ENCODE data around the gene DNAJA4.

The DNAJA4 gene

GRCh38 chr15:78264304-78265136 lies at the start of gene DNAJA4:
Gene DNAJA4 (plus strand): TSS chr15:78264562. CDS start chr15:78264764, 202 bp downstream.
- DNase-seq, result peak; percentile 84

DNA sequence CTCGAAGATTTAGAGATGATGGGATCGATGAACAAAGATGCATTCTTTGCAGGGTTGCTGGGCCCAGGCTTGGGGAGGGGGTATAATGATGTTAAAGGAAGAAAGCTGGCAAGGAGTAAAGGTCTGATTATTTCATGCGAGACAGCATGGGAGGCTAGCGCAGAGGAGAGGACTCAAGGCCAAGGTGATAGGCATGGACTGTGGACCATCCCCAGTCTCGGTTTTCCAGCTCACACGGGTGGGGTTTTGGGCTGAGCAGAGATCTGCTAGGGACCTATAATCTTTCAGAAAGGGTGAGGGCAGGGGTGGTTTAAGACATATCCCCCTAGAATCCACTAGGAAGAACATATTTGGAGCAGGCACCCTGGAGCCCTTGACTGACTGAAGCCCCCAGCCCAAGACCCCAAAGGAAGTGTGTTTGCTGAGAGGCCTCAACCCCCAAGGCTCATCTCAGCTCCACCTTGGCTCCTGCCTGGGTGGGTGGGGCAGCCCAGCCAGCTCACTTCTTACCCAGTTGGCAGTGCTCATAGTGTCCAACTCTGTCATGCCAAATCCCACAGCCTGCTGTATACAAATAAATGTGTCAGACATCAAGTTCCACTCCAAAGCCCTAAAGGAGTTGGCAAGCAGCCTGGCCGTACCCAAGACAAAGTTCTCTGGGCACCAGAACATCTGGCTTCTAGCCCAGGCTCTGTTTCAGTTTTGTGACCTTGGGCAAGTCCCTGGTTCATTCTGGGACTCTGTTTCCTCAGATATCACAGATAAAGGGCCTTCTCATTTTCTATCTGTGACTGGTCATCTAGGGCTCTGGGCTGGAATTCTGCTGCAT lies 47.9 kb upstream of the DNAJA4 start:
- DNase-seq, result no peak

GRCh38 chr15:78220713-78221112 lies 43.6 kb upstream of the DNAJA4 start:
- DNase-seq, result no peak

DNA sequence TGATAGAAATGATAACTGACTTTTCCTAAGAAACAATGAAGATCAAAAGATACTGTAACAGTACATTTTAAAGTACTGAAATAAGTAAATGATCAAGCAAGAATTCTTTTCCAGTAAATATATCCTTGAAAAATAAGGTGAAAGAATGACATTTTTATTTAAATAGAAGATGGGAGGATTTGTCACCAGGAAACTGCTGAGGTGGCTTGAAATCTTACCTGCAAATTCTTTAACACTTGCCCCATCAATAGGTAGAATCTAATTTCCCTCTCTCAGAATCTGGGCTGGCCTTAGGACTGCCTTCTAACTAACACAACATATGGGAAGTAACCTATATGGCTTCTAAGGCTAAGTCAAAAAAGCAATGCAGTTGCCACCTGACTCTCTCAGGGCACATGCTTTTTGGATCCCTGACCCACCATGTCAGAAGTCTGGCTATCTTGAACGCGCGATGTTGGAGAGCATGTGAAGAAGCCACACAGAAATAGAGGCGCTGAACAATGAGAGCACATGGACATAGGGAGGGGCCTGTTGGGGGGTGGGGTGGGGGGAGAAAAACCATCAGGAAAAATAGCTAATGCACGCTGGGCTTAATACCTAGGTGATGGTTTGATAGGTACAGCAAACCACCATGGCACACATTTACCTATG lies 41.5 kb upstream of the DNAJA4 start:
- no peak for DNase-seq

- no peak for DNase-seq
Measured at GRCh38 chr15:78223396-78224022, 40.9 kb upstream of the DNAJA4 start.

- no peak for DNase-seq
Measured at GRCh38 chr15:78224023-78224411, 40.3 kb upstream of the DNAJA4 start.

- no peak for DNase-seq
Measured at GRCh38 chr15:78225783-78226541, 38.4 kb upstream of the DNAJA4 start.

DNA sequence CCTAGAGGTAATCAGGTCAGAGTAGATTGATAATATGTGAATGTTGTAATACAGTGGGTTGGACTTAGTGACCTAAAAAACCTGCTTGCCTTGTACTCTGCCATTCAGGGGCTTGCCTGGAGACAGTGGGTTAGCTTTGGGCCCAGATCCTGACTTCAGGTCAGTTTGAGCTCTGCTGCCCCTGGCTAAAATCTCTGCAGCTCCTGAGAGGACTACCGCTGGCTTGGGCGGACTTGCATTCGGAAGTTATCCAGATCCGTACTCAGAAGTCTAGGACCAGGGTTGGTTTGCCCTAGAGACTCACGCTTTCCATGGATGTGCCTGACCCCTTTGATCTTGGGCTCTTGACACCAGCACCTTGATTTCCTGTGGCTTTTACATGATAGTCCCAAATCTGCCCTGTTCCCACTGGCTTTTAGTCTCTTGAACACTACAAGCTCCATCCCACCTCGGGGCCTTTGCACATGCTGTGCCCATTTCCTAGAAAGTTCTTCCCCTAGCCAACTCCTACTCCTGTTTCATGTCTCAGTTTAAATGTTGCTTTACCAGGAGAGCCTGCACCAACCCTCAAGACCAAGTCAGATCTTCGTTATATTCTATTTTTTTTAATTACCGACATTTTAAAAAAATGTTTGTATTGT lies 35.9 kb upstream of the DNAJA4 start:
- DNase-seq, result no peak

DNA sequence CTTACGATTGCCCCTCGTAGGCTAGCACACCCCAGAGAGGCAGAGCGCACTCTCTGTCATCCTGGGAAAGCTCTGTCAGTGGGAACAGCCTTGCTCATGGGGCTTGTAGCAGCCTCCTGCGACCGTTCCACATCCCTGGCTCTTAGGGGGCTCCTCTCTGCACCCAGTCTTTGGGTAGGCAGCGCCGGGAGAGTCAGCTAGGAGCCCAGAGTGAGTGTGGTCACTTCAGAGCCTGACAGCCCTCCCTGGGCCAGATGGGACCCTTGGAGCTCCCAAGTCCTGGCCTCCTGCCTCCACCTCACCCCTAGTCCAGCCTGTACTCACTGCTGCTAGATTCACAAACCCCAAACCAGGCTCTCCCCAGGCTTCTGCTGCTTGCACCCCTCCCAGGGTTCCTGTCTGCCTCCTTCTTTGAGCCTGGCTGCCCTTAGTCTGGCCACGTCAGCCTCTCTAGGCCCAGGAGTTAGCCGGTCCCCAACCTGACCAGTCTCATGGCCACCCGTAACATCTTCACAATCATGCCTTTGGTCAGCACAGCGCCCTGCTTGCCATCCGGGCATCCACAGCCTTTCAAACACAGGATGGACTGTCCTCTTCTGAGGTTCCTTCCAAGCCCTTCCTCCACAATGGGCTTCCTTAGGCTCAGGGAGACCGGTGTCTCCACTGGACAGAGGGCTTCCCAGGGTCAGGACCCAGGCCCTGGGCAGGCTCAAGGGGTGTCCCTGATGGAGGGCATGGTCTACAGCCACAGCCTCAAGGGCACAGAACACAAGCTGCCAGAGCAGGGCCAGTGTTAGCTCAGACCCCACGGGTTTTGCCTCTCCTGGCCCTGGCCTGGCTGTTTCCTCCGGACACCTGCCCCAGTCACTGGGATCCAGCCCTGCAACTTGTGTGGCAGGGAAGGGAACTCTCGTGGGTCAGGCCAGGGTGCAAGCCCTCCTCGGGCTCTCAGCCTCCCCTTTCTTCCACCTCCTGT lies 34.6 kb upstream of the DNAJA4 start:
- DNase-seq, result no peak

- DNase-seq, result no peak
Measured at GRCh38 chr15:78232951-78233350, 31.4 kb upstream of the DNAJA4 start.

GRCh38 chr15:78233496-78233895 lies 30.9 kb upstream of the DNAJA4 start:
- DNase-seq, result no peak

DNA sequence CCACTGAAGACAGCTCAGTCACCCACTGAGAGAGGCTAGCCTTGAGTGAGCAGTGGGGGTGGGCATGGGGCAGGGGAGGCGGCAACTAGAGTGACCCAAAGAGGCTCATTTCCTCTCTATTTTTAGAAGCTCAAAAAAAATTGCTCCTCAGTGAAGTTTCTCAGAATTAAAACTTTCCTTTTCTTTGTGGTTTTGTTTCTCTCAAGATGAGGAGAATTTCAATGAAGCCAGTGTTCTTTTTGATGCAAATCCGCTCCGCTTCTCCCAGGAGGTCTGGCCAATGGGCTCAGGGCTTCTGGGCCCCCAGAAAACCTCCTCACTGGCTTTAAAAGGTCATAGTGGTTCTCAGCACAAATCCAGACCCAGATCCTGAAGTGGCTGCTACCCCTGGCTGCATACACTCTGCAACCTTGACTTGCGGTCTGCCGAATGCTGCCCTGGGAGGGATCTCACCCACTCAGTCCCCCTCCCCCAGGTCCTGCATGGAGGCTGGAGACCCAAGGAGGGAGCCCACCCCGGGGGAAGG lies 29.8 kb upstream of the DNAJA4 start, which contains the start of gene ACSBG1:
TSS of gene ACSBG1 (minus strand) at position 51 of the 526 bp plus-strand sequence. CDS start 64 bp downstream, outside the sequence.
- DNase-seq, result no peak

DNA sequence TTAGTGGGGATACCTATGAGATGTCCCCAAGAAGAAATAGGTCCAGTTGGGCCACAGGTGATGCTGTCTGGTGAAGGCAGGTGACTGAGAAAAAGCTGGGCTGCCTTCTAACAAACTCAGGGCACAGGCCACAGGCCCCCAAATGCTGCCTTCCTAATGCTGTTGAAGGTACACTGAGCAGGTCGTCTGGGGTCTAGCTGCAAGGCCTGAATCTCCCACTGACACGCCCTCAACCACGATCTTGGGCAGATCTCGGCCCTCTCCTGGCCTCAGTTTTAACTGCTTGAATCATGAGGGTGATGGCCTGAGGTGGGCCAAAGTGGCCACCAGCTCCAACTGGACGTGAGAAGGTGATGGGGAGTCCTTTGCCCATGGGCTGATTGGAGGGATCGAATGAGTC lies 27.9 kb upstream of the DNAJA4 start:
- no peak for DNase-seq

DNA sequence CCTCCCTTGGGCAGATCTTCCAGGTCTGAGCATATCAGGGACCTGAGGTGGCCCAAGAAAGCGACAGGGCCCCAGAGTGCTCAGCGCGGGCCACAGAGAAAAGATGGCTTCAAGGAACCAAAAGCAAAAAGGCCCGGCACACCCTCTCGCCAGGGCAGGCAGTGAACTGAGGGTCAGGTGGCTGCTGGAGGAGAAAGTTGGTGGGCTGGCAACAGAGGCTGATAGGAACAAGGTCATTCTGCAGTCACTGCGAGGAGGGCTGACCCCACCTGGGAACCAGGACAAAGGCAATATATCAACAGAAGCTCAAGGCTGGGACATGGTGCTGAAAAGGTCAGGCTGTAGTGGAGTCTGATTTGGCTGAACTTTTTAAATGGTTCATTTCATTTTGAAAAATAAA lies 27.2 kb upstream of the DNAJA4 start:
- DNase-seq, result no peak

DNA sequence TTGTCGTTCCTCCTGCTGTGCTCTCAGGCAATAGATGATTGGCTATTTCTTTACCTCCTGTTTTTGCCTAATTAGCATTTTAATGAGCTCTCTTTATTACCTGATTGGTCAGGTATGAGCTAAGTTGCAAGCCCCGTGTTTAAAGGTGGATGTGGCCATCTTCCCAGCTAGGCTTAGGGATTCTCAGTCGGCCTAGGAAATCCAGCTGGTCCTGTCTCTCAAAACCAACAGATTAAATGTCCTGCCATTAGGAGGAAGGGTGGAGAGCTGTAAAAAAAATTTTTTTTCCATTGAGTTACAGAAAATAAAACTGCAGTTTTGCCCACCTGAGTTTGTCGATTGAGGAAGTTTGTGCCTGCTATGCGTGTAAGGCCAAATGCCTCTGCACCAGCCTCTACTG lies 24.6 kb upstream of the DNAJA4 start:
- no peak for DNase-seq

DNA sequence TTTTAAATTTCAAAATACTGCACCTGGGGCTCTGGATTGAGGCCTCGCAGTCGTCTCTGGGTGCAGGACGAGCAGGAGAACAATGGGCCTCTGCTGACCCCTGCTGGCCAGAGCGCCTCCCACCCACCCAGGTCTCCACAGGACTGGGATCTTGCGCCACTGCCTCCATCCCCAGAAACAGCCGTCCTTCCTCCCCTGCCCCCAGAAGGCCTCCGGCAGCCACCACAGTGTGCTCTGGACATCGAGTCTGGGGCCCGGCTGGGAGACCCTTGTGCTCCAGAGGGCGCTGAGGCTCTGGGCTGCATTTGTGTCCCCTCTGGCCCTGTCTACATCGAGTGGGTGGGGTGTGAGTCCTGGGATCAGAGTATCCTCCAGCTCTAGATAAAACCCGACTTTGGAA lies 23.3 kb upstream of the DNAJA4 start:
- peak; percentile 91 for DNase-seq

DNA sequence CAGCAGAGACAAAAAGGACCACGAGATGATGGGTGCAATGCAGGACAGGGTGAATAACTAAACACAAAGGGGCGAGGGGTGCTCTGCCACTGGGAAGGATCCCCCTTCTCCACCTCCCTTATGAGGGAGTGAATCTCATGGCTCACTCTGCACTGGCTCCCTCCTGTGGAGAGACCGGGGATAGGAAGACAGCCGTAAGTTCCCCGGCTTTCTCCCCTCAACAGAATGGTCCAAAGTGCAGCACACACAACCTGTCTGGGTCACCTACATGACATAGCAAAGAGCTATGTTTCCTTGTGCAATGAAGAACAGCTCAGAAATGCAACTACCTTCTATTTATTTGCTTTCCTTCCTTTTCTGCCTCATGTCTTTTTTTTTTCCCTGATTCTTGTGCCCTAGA lies 22.2 kb upstream of the DNAJA4 start:
- peak; percentile 38 for DNase-seq

GRCh38 chr15:78243058-78243457 lies 21.3 kb upstream of the DNAJA4 start:
- no peak for DNase-seq

GRCh38 chr15:78243491-78243941 lies 20.8 kb upstream of the DNAJA4 start:
- DNase-seq, result no peak

GRCh38 chr15:78244101-78244500 lies 20.3 kb upstream of the DNAJA4 start:
- no peak for DNase-seq
